NOMO-1 treated with dmso at 0.1 percent for 144 hours (cell line): ENCODE data around the gene SND1.
"Not testable (repeated sequence)": the region's sequence is repeated elsewhere in the genome, so short reads cannot be mapped to it uniquely, and the experiment has no call there.

Source experiments
- DNase-seq: peaks from one replicate; lab custom pipeline; 2025; ENCODE audit not compliant: unreplicated experiment; lab: John Stamatoyannopoulos, UW

Gene SND1

DNA sequence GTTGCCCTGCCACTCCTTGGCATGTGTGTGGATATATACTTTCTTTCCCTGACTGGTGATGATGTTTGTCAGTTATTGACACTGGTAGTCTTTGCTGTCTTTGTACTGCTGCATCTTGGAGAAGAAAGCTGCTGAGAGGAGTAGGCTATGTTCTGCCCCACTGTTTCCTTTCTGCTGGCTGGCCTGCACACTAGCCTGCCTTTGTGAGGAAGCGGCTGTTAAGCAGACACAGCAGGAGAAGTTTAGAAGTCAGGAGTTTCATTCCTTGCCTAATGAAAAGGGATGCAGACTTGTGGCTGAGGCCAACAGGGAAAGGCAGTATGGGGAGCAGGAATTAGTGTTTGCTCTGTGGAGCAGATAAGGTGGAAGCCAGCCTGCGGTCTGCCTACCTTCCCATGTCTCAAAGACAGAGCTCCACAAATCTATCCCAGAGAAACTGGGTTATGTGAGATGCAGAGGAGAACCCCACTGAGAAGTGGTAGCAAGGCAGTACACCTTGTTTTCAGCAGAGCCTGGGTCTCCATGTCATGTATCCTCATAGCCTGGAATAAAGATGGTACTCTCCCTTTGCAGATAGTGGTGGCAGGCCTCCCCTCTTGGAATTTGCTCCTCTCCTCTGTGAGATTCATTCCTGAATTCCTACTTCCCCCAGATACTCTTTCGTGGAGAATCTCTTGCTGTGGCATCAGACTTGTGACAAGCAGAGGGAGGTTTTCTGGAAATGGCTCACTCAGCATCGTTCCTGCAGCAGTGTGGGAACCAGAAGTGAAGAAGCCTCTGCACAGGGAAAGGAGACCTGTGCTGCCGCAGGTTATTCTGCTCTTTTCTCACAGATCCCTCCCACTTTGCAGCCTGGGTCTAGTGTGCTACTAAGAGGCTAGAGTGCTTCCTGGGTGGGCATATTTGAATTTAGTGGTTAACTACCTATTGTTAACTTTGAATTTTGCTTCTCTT, 249.0 kb downstream of the SND1 start:
- no peak for DNase-seq

DNA sequence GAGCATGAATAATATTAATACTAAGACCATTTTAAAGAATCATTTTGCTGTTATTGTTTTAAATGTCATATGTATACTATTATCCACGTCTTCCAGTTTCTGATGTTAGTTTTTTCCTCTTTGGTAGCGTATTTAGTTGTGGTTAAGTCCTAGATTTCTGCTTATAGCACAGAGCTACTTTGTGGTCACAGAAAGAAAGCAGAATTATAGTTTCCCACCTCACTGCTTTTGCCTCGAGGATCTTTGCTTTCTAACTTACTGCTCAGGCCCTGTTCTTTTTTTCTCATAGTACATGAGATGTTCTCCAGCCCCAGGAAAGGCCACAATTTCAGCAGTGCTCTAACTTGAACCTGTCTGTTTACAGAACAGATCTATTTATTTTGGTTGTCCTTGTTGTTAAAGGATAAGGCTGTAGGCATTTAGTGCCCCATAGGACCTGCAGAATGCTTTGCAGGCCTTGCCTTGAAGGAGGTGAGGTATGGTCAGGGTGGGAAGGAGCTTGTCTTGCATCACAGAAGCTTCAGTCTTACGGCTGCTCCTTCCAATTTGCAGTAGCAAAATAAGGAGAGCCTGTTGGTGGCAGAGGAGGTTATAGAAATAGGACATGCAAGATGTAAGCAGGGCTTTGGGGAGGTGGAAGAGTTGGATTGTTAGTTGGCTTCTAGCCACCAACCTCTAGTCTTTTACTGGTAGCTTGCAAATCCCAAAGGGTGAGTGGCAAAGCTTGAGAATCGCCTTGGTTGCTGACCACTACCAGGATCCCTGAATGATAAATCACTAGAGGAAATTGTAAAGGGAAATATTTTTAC, 250.1 kb downstream of the SND1 start:
- no peak for DNase-seq

DNA sequence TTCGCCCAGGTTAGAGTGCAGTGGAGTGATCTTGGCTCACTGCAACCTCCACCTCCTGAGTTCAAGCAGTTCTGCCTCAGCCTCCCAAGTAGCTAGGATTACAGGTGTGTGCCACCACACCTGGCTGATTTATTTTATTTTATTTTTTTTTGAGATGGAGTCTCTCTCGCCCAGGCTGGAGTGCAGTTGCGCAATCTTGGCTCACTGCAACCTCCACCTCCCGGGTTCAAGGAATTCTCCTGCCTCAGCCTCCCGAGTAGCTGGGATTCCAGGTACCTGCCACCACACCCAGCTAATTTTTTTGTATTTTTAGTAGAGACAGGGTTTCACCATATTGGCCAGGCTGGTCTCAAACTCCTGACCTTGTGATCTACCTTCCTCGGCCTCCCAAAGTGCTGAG, 250.8 kb downstream of the SND1 start:
- not testable (repeated sequence) for DNase-seq

DNA sequence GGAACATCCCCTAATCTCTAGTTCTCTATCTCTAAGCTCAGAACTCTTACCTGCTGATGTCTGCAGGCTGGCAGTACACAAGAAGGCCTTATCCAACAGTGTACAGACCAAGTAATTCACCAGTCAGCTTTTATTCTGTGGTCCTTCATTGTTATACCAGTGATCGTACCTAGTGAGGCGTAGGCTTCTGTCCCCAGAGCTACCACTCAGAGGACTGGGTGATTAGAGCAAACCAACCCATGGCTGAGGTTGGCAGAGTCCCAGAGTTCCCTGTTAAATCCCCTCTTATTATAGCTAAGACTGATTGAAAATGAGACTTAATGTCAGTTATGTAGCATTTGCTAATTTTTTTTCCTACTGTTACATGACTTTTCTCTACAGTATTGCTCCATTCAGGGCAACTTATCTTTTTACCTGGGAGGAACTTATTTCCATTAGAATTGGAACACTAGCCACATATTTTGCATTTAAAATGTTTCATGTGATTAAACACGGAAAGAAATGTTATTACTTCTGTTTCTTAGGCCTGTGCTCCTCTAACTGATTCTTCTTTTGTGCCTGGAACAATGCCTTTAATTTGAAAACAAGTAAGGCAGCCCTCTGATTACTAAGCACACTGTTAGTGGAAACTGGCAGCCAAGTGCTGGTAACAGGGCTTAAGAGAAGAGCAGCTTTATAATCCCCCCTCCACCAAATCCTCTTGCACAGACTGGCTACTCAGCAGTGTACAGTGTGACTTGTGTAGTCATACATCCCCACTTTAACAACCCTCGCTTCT, 252.1 kb downstream of the SND1 start:
- no peak for DNase-seq

DNA sequence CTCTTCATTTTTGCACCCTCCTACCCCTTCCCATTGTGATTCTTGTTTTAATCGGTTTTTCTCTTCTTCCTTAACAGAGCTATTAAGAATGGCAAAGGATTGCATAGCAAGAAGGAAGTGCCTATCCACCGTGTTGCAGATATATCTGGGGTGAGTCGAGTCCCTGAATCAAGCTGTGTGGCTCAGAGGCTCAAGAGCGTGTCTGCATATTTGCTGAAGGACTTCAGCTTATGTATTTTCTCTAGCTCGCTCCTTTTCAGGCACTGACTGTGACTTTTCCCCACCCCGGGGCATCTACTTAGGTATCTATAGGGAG, 252.6 kb downstream of the SND1 start:
- no peak for DNase-seq

DNA sequence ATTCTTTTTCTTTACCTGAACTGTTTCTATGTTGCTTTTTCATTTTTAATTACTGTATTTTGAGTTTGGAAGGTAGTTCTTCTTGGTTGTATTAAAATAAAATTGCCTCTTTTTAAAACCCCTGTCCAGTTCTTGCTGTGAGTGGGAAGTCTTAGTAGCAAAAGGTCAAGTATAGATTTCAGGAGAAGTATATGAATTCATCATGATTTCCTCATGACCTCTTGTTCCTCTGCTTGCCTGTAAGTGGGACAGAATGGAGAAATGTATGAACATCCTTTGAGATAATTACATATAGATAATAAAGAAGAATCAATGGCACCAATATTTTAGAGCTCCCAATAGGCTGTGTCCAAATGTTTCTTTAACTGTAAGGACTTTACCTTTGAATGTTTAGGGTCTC, 253.0 kb downstream of the SND1 start:
- no peak for DNase-seq

DNA sequence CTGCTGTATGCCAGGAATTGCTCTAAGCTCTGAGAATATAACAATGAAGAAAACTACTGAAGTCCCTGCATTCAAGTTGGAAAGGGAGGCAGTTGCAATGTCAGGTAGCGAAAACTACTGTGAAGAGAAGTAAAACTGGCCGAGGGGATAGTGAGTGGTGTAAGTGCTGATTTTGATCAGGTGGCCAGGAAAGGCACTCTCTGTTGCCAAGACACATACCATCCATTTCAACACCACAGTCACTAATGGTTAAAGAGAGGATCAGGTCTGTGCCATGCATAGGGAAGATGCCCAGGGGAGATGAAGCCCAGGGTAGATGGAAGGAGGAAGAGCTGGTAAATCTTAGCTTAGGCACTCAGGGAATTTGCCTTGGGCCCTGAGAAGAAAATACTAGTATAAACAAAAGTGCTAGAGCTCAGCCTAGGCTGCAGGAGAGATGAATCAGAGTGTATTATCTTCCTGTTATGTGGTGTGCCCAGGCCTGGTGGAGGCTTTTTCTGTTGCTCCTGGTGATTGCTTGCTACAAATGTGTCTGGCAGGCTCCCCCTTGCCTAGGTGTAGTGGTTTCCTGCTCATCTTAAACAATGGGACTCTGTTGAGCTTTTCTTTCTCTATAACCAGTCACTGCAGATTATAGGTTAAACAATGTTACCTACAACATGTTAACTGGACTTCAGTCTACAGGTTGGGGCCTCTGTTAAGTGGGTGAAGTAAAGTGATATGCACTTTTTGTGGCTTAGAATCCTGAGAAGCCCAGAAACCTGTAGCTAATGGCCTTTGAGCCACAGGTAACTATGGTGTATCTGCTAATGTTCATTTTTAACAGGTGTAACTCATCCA, 253.7 kb downstream of the SND1 start:
- DNase-seq: no peak

DNA sequence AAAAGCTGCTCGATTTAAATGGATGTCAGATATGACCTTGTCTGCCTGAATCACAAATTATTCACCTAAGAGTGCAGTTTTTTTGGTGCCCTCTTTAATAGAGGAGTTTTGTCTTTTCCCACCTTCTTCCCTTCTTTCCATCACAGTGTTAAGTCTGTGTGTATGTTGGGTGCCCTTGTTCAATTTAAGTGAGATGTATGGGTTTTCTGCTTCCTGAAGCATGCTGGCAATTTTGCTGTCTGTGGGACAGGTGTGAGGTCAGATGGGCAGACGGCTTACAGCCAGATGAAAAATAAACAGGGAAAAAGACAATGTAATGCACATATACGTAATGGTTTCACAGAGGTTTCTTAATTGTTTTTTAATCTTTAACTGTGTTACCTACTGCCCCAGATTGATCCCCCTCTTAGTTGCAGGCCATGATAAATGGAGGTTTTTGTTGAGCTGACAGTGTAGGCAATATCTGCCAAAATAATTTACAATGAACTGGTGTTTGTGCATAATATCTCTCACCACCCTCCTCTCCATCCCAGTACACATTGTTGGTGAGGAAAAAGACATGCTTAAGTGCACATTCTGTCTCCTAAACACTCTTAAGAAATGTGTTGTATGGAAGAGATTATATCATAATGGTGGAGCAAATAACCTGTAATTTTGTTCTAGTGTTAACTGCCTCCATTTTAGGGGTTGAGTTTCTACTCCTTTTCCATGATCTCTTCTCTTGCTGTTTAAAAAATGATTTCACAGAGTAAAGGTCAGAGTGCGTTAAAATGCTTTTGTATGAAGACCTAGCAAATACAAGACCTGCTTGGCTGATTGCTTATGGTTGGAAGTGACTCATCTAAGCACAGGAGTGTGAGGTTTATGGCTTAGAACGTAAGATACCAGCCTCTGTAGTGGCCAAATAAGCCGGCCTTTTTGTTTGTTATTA, 255.4 kb downstream of the SND1 start:
- no peak for DNase-seq

DNA sequence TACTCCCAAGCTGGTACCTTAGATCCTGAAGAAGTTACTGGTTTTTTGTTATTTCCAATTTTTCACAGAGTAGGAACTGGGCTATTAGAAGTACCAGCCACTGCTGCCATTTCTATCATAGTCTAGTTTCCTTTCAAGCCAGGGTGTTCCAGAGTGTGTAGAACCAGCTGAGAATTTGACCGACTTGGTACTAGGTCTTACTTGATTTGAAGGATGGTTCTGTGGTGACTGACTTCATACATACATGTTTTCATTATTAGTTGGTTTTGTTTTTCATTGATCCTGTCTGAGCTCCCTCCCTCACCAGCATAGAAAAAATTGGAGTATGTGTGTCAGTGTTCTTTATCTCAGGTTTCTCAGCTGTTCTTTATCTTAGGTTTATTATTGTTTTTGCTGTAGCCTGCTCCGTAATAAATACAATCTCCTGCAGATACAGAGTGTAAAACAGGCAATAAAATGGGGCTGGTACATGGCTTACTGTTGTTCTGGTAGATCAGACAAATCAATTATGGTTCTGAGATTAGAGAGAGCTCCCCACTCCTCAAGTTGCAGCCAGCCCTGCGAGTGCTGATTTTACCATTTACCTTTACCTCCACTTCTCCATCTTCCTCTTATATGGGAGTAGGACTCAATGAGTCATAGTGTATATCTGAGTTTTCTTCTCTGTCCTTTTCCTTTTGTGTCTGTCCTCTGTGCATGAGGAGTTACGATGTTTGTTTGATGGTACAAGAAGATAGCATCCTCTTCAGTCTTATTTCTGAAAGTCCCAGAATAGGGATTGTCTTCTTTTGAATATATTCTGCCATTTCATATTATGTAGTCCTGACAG, 256.6 kb downstream of the SND1 start:
- no peak for DNase-seq

DNA sequence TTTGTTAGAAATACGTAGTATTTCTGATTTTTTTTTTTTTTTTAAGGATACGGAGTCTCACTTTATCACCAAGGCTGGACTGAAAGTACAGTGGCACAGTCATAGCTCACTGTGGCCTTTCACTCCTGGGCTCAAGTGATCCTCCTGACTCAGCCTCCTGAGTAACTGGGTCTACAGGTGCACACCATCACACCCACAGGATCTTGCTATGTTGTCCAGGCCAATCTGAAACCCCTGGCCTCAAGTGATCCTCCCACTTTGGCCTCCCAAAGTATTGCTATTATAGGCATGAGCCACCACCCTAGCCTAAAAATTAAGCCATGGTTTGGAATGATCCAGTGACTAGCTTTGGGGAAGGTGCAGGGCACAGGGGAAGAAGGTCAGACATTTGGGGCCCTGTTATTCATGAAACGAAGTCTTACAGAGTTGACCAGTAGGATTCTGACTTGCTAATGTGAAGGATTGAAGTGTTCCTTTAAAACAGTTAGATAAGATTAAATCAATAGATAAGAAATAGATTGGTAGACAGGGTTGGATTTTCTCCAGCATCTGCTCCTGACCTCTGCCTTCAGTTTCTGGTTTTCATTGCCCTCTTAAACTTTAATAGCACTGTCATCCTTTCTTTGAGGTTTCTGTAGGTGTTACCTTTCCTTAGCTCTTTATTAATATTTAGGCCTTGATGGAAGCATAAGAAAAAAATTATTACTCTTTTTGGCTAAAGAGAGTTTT, 257.6 kb downstream of the SND1 start:
- no peak for DNase-seq

DNA sequence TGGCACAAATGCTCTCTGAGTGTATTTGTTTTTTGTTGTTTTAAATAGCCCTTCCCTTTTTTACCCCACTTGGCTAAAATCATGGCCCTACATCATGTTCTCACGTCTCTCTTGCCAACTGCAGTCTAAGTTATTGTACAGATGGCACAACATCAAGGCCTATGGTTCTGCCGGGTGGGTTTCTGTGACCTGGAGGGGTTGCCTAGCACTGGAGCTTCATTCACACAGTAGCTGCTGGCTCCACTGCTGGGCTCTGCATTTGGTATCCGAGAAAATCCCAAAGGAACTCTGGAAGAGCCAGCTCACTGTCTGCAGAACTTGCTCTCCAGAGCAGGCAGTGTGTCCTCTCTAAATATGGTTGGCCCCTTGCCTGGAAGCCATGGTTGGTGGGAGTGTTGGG, 258.7 kb downstream of the SND1 start:
- no peak for DNase-seq

DNA sequence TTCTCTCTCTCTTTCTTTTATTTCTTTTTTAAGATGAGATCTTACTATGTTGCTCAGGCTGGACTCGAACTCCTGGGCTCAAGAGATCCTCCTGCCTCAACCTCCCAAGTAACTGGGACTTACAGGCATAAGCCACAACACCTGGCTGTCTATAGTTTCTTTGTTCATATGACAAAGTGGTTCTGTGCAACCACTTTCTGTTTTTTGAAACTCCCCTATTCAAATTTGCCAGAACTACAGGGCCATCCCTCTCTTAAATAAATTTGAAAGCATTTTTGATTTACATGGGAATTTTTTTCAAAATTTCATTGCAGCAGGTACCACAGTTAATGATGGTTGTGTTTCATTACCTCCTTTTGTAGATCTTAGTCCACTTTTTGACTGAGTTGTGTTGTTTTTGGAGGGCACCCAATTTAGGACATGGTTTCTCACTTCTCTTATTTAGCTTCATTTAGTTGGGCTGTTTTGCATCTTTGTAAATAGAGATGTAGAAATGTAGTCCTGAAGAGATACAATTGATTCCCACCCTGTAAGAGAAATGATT, 260.0 kb downstream of the SND1 start:
- no peak for DNase-seq

DNA sequence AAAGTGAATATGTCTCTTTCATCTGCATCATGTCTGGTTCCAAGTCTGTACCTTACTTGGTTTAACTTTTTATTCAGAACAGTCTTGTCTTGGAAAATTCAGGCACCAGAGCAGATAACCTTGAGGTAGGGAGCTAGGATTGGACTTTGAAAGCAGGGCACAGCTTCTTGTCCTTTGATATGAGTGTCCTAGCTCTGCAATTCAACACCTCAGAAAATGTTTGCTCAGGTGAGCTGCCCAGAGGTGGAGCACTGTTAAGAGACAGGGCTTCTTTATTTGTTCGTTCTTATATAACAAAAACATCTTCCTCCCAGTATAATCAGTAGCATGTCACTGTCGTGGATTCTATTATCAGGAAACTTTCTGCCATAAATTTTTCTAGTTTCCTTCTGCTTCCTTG, 260.9 kb downstream of the SND1 start:
- no peak for DNase-seq

DNA sequence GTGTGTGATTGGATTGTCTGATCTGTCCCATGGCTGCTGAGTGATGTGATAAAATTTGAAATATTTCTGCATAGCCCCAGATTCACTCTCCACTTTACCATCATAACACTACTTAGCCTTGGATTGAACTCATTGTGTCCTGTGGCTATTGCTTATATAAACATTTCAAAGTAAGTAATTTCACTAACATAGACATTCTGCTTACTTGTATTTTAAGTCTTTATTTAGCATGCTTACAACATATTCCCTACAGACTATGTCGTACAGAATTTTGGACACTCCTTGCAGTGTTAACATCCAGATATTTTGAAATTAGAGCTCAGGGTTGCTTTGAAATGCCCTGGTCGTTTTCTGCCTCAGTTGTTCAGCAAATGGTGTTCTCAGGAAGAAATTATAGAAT, 261.7 kb downstream of the SND1 start:
- no peak for DNase-seq

DNA sequence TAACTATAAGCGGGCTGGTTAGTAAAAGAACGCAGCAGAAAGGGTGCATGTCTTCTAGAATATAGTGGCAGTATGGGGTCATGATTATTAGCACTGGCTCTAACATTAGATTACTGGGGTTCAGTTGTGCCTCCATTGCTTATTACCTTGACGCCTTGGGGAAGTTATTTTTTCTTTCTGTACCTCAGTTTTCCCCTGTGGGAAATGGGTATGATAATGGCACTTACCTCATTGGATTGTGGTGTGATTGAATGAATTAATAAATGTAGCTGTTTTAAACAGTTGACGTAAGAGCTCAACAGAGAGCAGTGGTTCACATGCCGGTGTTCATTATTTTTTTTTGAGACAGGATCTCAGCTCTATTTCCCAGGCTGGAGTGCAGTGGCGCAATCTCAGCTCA, 262.7 kb downstream of the SND1 start:
- no peak for DNase-seq

DNA sequence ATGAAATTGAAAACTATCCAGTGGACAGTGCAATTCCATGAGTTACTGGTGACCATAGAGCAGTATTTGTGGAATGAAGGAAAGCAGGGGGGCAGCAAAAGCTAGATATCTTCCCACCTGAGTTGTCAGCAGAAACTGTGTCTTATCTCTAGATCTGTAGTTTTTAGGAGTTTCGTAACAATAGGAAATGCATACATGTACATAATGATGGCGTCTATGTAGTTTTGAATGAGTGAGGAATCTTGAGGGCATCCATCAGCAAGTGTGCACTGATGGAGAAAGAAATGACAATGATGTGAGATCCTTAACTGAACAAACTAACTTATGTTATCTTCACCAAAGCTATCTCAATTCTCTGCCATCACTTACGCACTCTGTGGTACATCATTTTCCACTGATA, 264.7 kb downstream of the SND1 start:
- DNase-seq: no peak

DNA sequence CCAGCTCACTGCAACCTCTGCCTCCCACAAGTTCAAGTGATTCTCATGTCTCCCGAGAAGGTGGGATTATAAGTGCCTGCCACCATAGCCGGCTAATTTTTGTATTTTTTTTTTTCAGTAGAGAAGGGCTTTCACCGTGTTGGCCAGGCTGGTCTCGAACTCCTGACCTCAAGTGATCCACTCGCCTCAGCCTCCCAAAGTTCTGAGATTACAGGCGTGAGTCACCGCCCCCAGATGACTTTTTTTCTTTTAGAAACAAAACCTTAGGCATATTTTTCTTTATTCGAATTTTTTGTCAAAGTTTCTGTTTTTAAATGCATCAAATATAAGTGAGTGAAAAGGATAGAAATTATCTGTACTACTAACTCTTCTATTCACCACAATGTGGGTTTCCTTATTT, 266.1 kb downstream of the SND1 start:
- DNase-seq: no peak
